ENCODE measurements around the gene EBF3.

GRCh38 chr10:129900825-129901224, 63.2 kb downstream of the EBF3 start:
- TF ChIP-seq CTCF (IDR thresholded peaks at IDR 0.05) (no peak), POLR2A (IDR thresholded peaks at IDR 0.05) (no peak)
